AG10803 (cell line): ENCODE data around the gene PIEZO1.

ENCODE experiments used
- DNase-seq: peaks from one replicate; pipeline ENCODE4 v3.0.0; 2010; ENCODE audit warnings: low read depth
- H3K4me3 ChIP-seq: 2 replicates; pipeline ENCODE4 v1.5.1; 2011; ENCODE audit warnings: mild to moderate bottlenecking, low read length, control low read depth
- CTCF ChIP-seq: conservative IDR thresholded peaks from 2 replicates; pipeline ENCODE4 v1.5.1; 2011; ENCODE audit warnings: mild to moderate bottlenecking, low read length, control low read depth, inconsistent platforms

Gene PIEZO1

GRCh38 chr16:88750854-88751253 is 34.2 kb downstream of the PIEZO1 start:
- TF ChIP-seq CTCF = no peak
- DNase-seq = no peak
- H3K4me3 ChIP-seq = no peak overlapping the region

DNA sequence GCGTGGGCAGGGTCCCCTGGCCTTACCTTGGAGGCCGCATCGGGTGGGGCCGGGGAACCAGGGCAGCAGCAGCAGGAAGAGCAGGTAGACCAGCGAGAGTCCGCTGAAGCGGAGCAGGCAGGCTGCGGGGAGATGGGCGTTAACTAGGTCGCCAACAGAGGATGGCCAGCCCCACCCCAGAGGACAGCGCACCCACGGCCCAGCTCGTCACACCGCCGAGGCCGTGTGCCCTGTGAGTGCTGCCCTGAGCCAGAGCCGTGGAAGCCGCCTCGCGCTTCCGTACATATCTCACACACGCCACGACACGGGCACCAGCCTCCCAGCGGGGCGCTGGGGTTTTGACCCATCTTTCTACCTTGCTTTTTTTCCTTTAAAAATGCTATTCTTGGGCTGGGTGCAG is 35.7 kb downstream of the PIEZO1 start:
- no peak for TF ChIP-seq CTCF
- no peak for DNase-seq
- H3K4me3 ChIP-seq = no peak overlapping the region

DNA sequence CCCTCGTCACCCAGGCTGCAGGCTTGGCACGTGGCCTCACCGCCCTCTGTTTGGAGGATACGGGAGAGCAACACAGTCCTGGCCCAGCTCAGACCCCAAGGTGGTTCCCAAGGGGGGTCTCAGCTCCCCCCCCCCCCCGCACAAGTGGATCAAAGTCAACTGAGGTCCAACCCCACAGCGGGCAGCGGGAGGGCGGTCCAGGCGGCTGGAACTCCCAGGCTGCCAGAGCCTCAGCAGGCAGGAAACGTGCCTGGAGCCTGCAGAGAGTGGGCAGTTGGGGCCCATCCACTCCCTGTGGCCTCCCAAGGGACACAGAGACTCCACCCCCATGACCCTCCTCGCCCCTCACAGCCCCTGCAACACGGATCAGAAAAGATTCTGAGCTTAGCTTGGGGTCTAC is 36.7 kb downstream of the PIEZO1 start:
- no peak for TF ChIP-seq CTCF
- no peak overlapping the region for H3K4me3 ChIP-seq
- DNase-seq = no peak

GRCh38 chr16:88747588-88748301 is 37.3 kb downstream of the PIEZO1 start:
- DNase-seq = no peak
- H3K4me3 ChIP-seq = no peak overlapping the region
- TF ChIP-seq CTCF = peak; percentile 27

DNA sequence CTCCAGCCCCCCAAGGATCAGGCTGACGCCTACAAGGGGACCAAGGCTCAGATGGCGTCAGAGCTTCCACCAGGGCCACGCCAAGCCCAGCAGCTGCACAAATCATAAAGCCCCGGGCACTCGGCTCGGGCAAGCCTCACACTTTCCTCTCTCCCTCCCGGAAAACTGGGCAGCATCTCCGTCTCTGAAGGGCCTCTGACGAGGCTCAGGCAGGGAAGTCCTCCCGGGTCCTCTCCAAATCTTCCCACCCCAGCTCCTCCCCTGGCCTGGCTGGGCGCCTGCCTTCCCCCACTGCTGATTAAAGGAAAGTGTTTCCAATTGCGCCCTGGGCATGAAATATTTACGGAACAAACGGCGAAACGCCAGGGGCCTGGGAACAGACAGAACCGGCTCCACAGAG is 38.5 kb downstream of the PIEZO1 start:
- no peak overlapping the region for H3K4me3 ChIP-seq
- TF ChIP-seq CTCF = no peak
- no peak for DNase-seq

GRCh38 chr16:88744577-88745521 is 40.2 kb downstream of the PIEZO1 start:
- no peak overlapping the region for H3K4me3 ChIP-seq
- no peak for DNase-seq
- TF ChIP-seq CTCF = no peak
